Neural progenitor cell (in vitro differentiated cells): ENCODE results near the gene NDUFB7. TPM values are rescaled to one million over a fixed set of nuclear protein-coding genes. Genes with fewer than 3 reads are reported as not detected.

Experiments
- DNase-seq: peaks from one replicate; pipeline ENCODE4 v3.0.0-alpha.2; 2016; ENCODE audit warnings: low spot score
- H2AFZ ChIP-seq: fragments of 200-600 bp; sonication (generic); replicated peaks from 2 replicates; pipeline ENCODE4 v1.6.1; 2016; ENCODE audit warnings: antibody characterized with exemption
- H3F3A ChIP-seq: fragments of 200-600 bp; sonication (generic); 2 replicates; pipeline ENCODE4 v1.6.1; 2016; ENCODE audit warnings: antibody characterized with exemption, low read depth
- H3K27ac ChIP-seq: fragments of 200-600 bp; sonication (generic); 2 replicates; pipeline ENCODE4 v1.5.1; 2016; ENCODE audit warnings: mild to moderate bottlenecking
- H3K27me3 ChIP-seq: fragments of 200-600 bp; sonication (generic); 2 replicates; pipeline ENCODE4 v1.6.1; 2016; ENCODE audit warnings: mild to moderate bottlenecking, moderate library complexity
- H3K36me3 ChIP-seq: fragments of 200-600 bp; sonication (generic); 2 replicates; pipeline ENCODE4 v1.5.1; 2016
- H3K4me1 ChIP-seq: fragments of 200-600 bp; sonication (generic); 2 replicates; pipeline ENCODE4 v1.6.1; 2016; ENCODE audit warnings: mixed run types
- H3K4me2 ChIP-seq: fragments of 200-600 bp; sonication (generic); 2 replicates; pipeline ENCODE4 v1.6.1; 2016
- H3K4me3 ChIP-seq: fragments of 200-600 bp; sonication (generic); 2 replicates; pipeline ENCODE4 v1.5.1; 2016
- H3K79me2 ChIP-seq: fragments of 200-600 bp; sonication (generic); 2 replicates; pipeline ENCODE4 v1.6.1; 2016; ENCODE audit warnings: low read depth
- H3K9ac ChIP-seq: fragments of 200-600 bp; sonication (generic); 2 replicates; pipeline ENCODE4 v1.6.1; 2016
- H3K9me3 ChIP-seq: fragments of 200-600 bp; sonication (generic); 2 replicates; pipeline ENCODE4 v1.5.1; 2016; ENCODE audit warnings: low read depth
- H4K20me1 ChIP-seq: fragments of 200-600 bp; sonication (generic); 2 replicates; pipeline ENCODE4 v1.6.1; 2016; ENCODE audit warnings: low read depth
- H3K27ac Mint-ChIP-seq: 3 replicates; pipeline ENCODE4 v1.8.0; 2021; ENCODE audit warnings: mixed read lengths
- H3K27me3 Mint-ChIP-seq: 2 replicates; pipeline ENCODE4 v1.8.0; 2022; ENCODE audit warnings: low read depth, mild to moderate bottlenecking, inconsistent platforms, moderate library complexity, mixed read lengths; ENCODE audit not compliant: insufficient read depth
- H3K36me3 Mint-ChIP-seq: 3 replicates; pipeline ENCODE4 v1.8.0; 2021; ENCODE audit warnings: mixed read lengths
- H3K4me1 Mint-ChIP-seq: 3 replicates; pipeline ENCODE4 v1.8.0; 2021; ENCODE audit warnings: mixed read lengths
- H3K4me3 Mint-ChIP-seq: 3 replicates; pipeline ENCODE4 v1.8.0; 2021; ENCODE audit warnings: mild to moderate bottlenecking, moderate library complexity, mixed read lengths
- H3K9me3 Mint-ChIP-seq: 3 replicates; pipeline ENCODE4 v1.8.0; 2020; ENCODE audit warnings: mixed read lengths
- CTCF ChIP-seq: fragments of 200-600 bp; sonication (generic); IDR thresholded peaks from 2 replicates; pipeline ENCODE4 v1.5.1; 2017; ENCODE audit warnings: antibody characterized with exemption, mild to moderate bottlenecking
- EZH2 ChIP-seq: fragments of 200-600 bp; sonication (generic); IDR thresholded peaks from 2 replicates; pipeline ENCODE4 v1.6.1; 2017; ENCODE audit warnings: antibody characterized with exemption, mild to moderate bottlenecking, moderate library complexity
- EZH2phosphoT487 ChIP-seq: fragments of 200-600 bp; sonication (generic); IDR thresholded peaks from 2 replicates; pipeline ENCODE4 v1.6.1; 2017; ENCODE audit warnings: antibody characterized with exemption
- total RNA-seq: library from RNA; depleted of rRNA; stranded (reverse); fragments of >200 nt; gene quantifications from 2 replicates; pipeline ENCODE4 v1.2.3, GENCODE V29; 2015; ENCODE audit warnings: low replicate concordance

The NDUFB7 gene
- total RNA-seq, 1 donor from 2014 or later: 38.0 TPM

GRCh38 chr19:14570864-14571527 is 870 bp downstream of the NDUFB7 start:
- Histone ChIP-seq H3K4me2 (peak overlapping the region; percentile 100), H3K9ac (peak overlapping the region; percentile 94), H3K4me3 (peak overlapping the region; percentile 100), H3K27me3 (no peaks in the 10 kb centered on the region), H3K9me3 (no peaks in the 10 kb centered on the region), H3K27ac (no peak overlapping the region), H3K4me1 (peaks cover 12% of the 10 kb centered on the region), H2AFZ (no peak overlapping the region), H3K36me3 (no peaks in the 10 kb centered on the region), H3F3A (peaks cover 7% of the 10 kb centered on the region), H3K79me2 (peaks cover 34% of the 10 kb centered on the region), H4K20me1 (peaks cover 16% of the 10 kb centered on the region)
- Mint-ChIP-seq H3K27ac (no peak overlapping the region), H3K36me3 (peaks cover 2% of the 10 kb centered on the region), H3K27me3 (peaks cover 7% of the 10 kb centered on the region), H3K9me3 (no peaks in the 10 kb centered on the region), H3K4me1 (peaks cover 15% of the 10 kb centered on the region), H3K4me3 (peak overlapping the region; percentile 95)
- DNase-seq: no peak
- no peak for TF ChIP-seq CTCF

- H3K4me1 Mint-ChIP-seq: peaks cover 16% of the 10 kb centered on the region
- DNase-seq: no peak
- Histone ChIP-seq H3K36me3 (no peaks in the 10 kb centered on the region), H3K4me2 (no peak overlapping the region), H2AFZ (no peak overlapping the region), H3K27ac (no peak overlapping the region), H3K4me3 (no peak overlapping the region), H3K9me3 (no peaks in the 10 kb centered on the region), H3K4me1 (peaks cover 16% of the 10 kb centered on the region), H3K9ac (no peak overlapping the region), H4K20me1 (peaks cover 31% of the 10 kb centered on the region), H3K79me2 (peaks cover 40% of the 10 kb centered on the region), H3F3A (peaks cover 9% of the 10 kb centered on the region), H3K27me3 (no peaks in the 10 kb centered on the region)
- H3K27me3 Mint-ChIP-seq: peaks cover 9% of the 10 kb centered on the region
- no peak overlapping the region for H3K27ac Mint-ChIP-seq
- no peak for TF ChIP-seq EZH2phosphoT487
- H3K9me3 Mint-ChIP-seq: no peaks in the 10 kb centered on the region
- no peak overlapping the region for H3K4me3 Mint-ChIP-seq
- H3K36me3 Mint-ChIP-seq: peaks cover 2% of the 10 kb centered on the region
These were observed 4.8 kb downstream of the NDUFB7 start for GRCh38 chr19:14567079-14567478.

GRCh38 chr19:14566712-14567077 is 5.2 kb downstream of the NDUFB7 start:
- H3K4me1 ChIP-seq: peaks cover 20% of the 10 kb centered on the region
- Mint-ChIP-seq H3K4me3 (no peak overlapping the region), H3K27ac (no peak overlapping the region), H3K9me3 (no peaks in the 10 kb centered on the region), H3K4me1 (peaks cover 17% of the 10 kb centered on the region), H3K36me3 (peaks cover 2% of the 10 kb centered on the region), H3K27me3 (peaks cover 9% of the 10 kb centered on the region)
- no peak for DNase-seq
- H3K27me3 ChIP-seq: no peaks in the 10 kb centered on the region
- no peak overlapping the region for H2AFZ ChIP-seq
- TF ChIP-seq CTCF: no peak
- no peak for TF ChIP-seq EZH2
- TF ChIP-seq EZH2phosphoT487: no peak
- H3K36me3 ChIP-seq: no peaks in the 10 kb centered on the region
- peaks cover 9% of the 10 kb centered on the region for H3F3A ChIP-seq
- H3K79me2 ChIP-seq: peaks cover 42% of the 10 kb centered on the region
- H4K20me1 ChIP-seq: peaks cover 35% of the 10 kb centered on the region
- H3K4me2 ChIP-seq: no peak overlapping the region
- no peak overlapping the region for H3K4me3 ChIP-seq
- H3K9me3 ChIP-seq: no peaks in the 10 kb centered on the region
- H3K27ac ChIP-seq: no peak overlapping the region
- H3K9ac ChIP-seq: no peak overlapping the region
